Dedifferentiated amniotic fluid mesenchymal stem cell (primary cell): ENCODE results near the gene TNMD.

Experiments
- DNase-seq: peaks from one replicate; pipeline ENCODE4 v3.0.0-alpha.2; 2016; ENCODE audit errors: extremely low spot score

Gene TNMD

GRCh38 chrX:100643956-100644860 is 59.5 kb downstream of the TNMD start, which contains the start of gene SRPX2:
Gene SRPX2, plus strand, starts transcription at chrX:100644199. Its CDS starts 2,124 bp downstream, at chrX:100646323.
- DNase-seq: peak; percentile 71

- DNase-seq: no peak
Observed at GRCh38 chrX:100645106-100645505, 60.4 kb downstream of the TNMD start.

DNA sequence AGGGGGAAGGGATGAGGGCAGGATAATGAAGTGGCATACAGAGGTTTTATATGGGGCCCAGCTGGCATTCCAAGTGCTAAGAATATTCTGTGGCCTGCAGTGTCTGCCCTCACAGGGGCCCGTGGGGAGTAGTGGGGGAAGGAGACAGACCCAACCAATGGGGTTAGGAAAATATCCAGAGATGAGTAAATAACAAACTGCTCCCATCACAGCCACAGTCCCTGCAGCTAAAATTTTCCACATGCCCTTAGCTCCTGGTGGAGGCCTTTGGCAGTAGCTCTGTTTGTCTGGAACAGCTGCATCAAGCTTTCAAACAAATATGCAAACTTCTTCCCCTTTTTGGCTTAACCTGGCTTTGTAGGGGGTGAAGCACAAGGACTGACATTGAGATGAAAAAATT is 62.4 kb downstream of the TNMD start:
- peak; percentile 26 for DNase-seq

DNA sequence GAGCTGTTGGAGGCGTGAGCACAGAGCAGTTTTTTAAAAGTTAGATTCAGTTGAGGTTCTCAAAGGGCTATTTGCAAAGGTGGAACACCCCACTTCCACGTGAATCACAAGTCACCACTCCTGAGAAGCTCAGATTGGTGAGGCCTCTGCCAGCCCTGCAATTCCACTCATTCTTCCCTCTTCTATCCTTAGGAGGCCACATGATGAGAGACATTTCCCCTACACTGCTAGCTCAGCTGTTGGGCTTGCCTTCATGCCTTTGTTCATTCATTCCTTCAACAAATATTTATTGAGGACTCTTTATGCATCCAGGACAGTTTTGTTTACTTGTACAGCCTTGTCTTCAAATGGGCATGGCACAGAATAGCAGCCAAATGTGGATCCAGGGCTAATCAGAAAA is 63.0 kb downstream of the TNMD start:
- DNase-seq: no peak

DNA sequence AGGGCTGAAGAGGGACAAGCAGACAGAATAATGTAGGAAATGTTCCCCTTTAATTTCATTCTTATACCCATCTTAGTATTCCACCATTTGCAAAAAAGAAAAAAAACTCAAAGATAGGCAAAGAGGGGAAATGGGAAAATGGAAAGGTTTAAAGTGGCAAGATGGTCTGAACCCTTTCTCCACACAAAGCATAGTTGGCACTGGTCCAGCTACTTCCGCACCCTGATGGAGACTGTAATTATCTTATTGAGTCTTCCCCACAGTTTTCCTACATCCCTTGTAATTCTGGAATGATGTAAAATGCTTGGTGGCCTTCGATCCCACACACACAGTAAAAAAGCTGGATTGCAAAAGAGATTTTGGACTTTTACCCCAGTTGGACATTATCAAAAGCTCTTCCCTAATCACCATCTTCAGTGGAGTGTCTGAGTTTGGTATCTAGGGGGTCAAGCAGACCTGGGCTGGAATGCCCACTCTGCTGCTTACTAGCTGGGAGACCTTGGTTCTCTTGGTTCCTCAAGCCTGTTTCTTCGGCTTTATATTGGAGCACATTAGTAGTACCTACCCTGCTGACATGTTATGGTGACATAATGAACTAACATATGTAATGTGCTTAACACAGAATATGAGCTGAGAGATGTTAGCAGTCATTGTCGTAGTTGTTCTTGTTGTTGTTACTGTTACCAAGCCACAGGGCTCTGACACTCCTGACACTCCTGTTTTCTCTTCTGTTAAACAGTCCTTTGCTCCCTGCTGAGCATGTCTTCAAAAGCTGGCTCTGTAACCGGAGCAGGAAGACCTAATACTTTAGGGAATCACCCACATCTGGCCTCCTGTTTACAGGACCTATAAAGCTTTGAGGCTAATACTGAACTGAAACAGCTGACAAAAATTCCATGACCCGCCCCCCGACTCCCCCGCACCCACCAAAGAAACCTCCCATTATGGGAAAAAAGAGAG is 64.0 kb downstream of the TNMD start:
- peak; percentile 43 for DNase-seq
